Prostate gland (tissue), 2 donors: ENCODE results near the gene RNF141.

Experiments used
- CTCF ChIP-seq, 4 experiments: fragments of 200-600 bp in 2 of 4; fragments of 450-650 bp in 2 of 4; sonication (generic) in 2 of 4; IDR thresholded peaks; 1 replicate in 3 of 4; 2 replicates in 1 of 4; pipeline ENCODE4 v1.5.1; 2016 to 2019; ENCODE audit warnings: antibody characterized with exemption in 4 of 4, mild to moderate bottlenecking in 2 of 4, moderate library complexity in 2 of 4
- POLR2AphosphoS5 ChIP-seq: sonication (generic); formaldehyde crosslinking; IDR thresholded peaks from one replicate; pipeline ENCODE4 v1.6.1; 2017; ENCODE audit warnings: antibody characterized with exemption

- no peak for TF ChIP-seq CTCF (IDR thresholded peaks at IDR 0.05)
- TF ChIP-seq POLR2AphosphoS5, result no peak
Observed at GRCh38 chr11:10561043-10561818, 20.2 kb upstream of the RNF141 start.
